Measurements from ENCODE around the gene ACSF2. TPM values are rescaled to one million over a fixed set of nuclear protein-coding genes. Genes with fewer than 3 reads are reported as not detected.

Gene ACSF2
- total and polyA plus RNA-seq, 2 of the 13 experiments (the other 11 are each of a cell fraction or from before 2014, with no cell fraction given) = 87.3 to 109 TPM

DNA sequence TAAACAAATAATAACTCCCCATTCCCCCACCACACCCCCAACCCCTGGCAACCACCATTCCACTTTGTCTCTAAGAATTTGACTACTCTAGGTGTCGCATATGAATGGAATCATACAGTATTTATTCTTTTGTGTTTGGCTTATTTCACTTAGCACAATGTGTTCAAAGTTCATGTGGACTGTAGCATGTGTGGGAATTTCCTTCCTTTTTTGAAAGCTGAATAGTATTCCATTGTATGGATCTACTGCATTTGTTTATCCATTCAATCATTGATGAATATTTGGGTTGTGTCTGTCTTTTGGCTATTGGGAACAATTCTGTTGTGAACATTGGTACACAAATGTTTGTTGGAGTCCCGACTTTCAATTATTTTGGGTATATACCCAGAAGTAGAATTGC lies 3.3 kb upstream of the ACSF2 start:
- H3K27me3 ChIP-seq (ENCODE audit: control insufficient read depth in 1 of 2, insufficient read depth in 2 of 2, low read length in 2 of 2) = no peaks in the 10 kb centered on the region; a peak in 1 of 5 replicates
- POLR2A ChIA-PET = interaction anchor here (3.6 kb wide), 1 partner anchor 25 kb away, joined by 29 read pairs; the partner anchor contains the start of gene LRRC59
- intact Hi-C loops (cut with micrococcal nuclease; ENCODE audit: unreplicated experiment) = loop anchor here (1.0 kb wide), 1 partner anchor 25 kb away; the partner anchor contains the start of gene LRRC59
- TF ChIP-seq, protein P1, sequence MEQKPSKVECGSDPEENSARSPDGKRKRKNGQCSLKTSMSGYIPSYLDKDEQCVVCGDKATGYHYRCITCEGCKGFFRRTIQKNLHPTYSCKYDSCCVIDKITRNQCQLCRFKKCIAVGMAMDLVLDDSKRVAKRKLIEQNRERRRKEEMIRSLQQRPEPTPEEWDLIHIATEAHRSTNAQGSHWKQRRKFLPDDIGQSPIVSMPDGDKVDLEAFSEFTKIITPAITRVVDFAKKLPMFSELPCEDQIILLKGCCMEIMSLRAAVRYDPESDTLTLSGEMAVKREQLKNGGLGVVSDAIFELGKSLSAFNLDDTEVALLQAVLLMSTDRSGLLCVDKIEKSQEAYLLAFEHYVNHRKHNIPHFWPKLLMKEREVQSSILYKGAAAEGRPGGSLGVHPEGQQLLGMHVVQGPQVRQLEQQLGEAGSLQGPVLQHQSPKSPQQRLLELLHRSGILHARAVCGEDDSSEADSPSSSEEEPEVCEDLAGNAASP (CRISPR knock-in tag; IDR thresholded peaks at IDR 0.05; ENCODE audit: borderline replicate concordance) = peak; percentile 18; the same call in 1 of the 2 replicates
- TF ChIP-seq MTF1 (CRISPR knock-in tag; IDR thresholded peaks at IDR 0.05) (no peak), ZNF546 (CRISPR knock-in tag; conservative IDR thresholded peaks at IDR 0.05) (no peak), TBX3 (IDR thresholded peaks at IDR 0.05; ENCODE audit: borderline replicate concordance) (peak; percentile 65; the same call in 1 of the 2 replicates), HNF4G (IDR thresholded peaks at IDR 0.05; ENCODE audit: borderline replicate concordance, low read depth, low read length) (peak; percentile 69), HNF4G (CRISPR knock-in tag; IDR thresholded peaks at IDR 0.05; ENCODE audit: borderline replicate concordance, low read depth) (no peak), HMG20A (CRISPR knock-in tag; IDR thresholded peaks at IDR 0.05; ENCODE audit: borderline replicate concordance) (peak; percentile 45; the same call in 1 of the 2 replicates), ZNF577 (CRISPR knock-in tag; IDR thresholded peaks at IDR 0.05; ENCODE audit: borderline replicate concordance, low read depth) (no peak), NR3C1 (CRISPR knock-in tag; IDR thresholded peaks at IDR 0.05) (no peak), HNF4A (CRISPR knock-in tag; IDR thresholded peaks at IDR 0.05) (peak; percentile 90), ZNF136 (CRISPR knock-in tag; IDR thresholded peaks at IDR 0.05; ENCODE audit: low read depth) (no peak), SAP130 (CRISPR knock-in tag; IDR thresholded peaks at IDR 0.05; ENCODE audit: low read depth) (peak; percentile 73)
- TF ChIP-seq, protein P2, sequence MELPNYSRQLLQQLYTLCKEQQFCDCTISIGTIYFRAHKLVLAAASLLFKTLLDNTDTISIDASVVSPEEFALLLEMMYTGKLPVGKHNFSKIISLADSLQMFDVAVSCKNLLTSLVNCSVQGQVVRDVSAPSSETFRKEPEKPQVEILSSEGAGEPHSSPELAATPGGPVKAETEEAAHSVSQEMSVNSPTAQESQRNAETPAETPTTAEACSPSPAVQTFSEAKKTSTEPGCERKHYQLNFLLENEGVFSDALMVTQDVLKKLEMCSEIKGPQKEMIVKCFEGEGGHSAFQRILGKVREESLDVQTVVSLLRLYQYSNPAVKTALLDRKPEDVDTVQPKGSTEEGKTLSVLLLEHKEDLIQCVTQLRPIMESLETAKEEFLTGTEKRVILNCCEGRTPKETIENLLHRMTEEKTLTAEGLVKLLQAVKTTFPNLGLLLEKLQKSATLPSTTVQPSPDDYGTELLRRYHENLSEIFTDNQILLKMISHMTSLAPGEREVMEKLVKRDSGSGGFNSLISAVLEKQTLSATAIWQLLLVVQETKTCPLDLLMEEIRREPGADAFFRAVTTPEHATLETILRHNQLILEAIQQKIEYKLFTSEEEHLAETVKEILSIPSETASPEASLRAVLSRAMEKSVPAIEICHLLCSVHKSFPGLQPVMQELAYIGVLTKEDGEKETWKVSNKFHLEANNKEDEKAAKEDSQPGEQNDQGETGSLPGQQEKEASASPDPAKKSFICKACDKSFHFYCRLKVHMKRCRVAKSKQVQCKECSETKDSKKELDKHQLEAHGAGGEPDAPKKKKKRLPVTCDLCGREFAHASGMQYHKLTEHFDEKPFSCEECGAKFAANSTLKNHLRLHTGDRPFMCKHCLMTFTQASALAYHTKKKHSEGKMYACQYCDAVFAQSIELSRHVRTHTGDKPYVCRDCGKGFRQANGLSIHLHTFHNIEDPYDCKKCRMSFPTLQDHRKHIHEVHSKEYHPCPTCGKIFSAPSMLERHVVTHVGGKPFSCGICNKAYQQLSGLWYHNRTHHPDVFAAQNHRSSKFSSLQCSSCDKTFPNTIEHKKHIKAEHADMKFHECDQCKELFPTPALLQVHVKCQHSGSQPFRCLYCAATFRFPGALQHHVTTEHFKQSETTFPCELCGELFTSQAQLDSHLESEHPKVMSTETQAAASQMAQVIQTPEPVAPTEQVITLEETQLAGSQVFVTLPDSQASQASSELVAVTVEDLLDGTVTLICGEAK (IDR thresholded peaks at IDR 0.05) = no peak
- TF ChIP-seq, protein P2 (CRISPR knock-in tag; IDR thresholded peaks at IDR 0.05) = no peak

More for the DNA sequence above, 3.3 kb upstream of the ACSF2 start:
- no TSS peak for BruUV-seq (replicated peaks)
- in situ Hi-C loops (cut with HindIII; ENCODE audit: extremely low pct_ligation_motif_present, low pct_unique_long_range_greater_than_20kb) = no loop called here
- no peak overlapping the region for H3K4me3 ChIP-seq (replicated peaks in 1 of 3; ENCODE audit: insufficient read depth in 1 of 3, low read depth in 2 of 3, low read length in 3 of 3)
- H3K4me2 ChIP-seq (ENCODE audit: low read depth, low read length) = peak overlapping the region; percentile 100
- FAIRE-seq (peak; percentile 69), ATAC-seq (no peak), DNase-seq (ENCODE audit: low spot score) (peak; percentile 89)
- no peaks in the 10 kb centered on the region for H3K36me3 ChIP-seq (replicated peaks in 1 of 2; ENCODE audit: control insufficient read depth in 1 of 2, insufficient read depth in 2 of 2, low read length in 2 of 2)
- H3K27ac ChIP-seq (ENCODE audit: extremely low read length, insufficient read depth, low read length) = peak overlapping the region; percentile 42
- no peak overlapping the region for H3K9ac ChIP-seq (ENCODE audit: insufficient read depth, low read depth, low read length)
- peaks cover 69% of the 10 kb centered on the region for H3K4me1 ChIP-seq (ENCODE audit: insufficient read depth, low read length)
- H3K79me2 ChIP-seq (ENCODE audit: insufficient read depth, low read length) = peaks cover 14% of the 10 kb centered on the region
- no peak overlapping the region for H2AFZ ChIP-seq (ENCODE audit: low read length)
- CTCF ChIA-PET (ENCODE audit: low intra/inter-chr PET ratio, low total read pairs) = no interaction called here
- H3K9me3 ChIP-seq (ENCODE audit: low read length) = no peaks in the 10 kb centered on the region
- no peaks in the 10 kb centered on the region for H4K20me1 ChIP-seq (ENCODE audit: insufficient read depth, low read length)
- WGBS (ENCODE audit: low lambda C conversion rate) = 4% methylated on average over 2 of the region's 2 CpGs

Measured in HepG2 (cell line).